ENCODE data around the gene DUSP3. TPM values are rescaled to one million over a fixed set of nuclear protein-coding genes. Genes with fewer than 3 reads are reported as not detected.

Gene DUSP3
- total RNA-seq, 4 donors from 2014 or later = 28.4 to 88.1 (median 39.8) TPM

GRCh38 chr17:43790311-43790940 is 11.6 kb upstream of the DUSP3 start:
- no peak overlapping the region for H3K4me3 ChIP-seq
- no peak overlapping the region for H3K27ac ChIP-seq
- intact Hi-C loops (cut with DNase I; ENCODE audit: low total_unique reads) = loop anchor here (10.0 kb wide), 1 partner anchor 364 kb away; no protein-coding TSS in a partner anchor
- no peaks in the 10 kb centered on the region for H3K9me3 ChIP-seq
- no peaks in the 10 kb centered on the region for H3K4me1 ChIP-seq
- H3K36me3 ChIP-seq = no peaks in the 10 kb centered on the region
- TF ChIP-seq CTCF (IDR thresholded peaks at IDR 0.05) (no peak), POLR2A (IDR thresholded peaks at IDR 0.05) (no peak)
- no peak for DNase-seq
- H3K27me3 ChIP-seq = no peaks in the 10 kb centered on the region

- no peak overlapping the region for H3K4me3 ChIP-seq
- no peak for DNase-seq
- H3K27me3 ChIP-seq = no peaks in the 10 kb centered on the region
- intact Hi-C loops (cut with DNase I; ENCODE audit: low total_unique reads) = no loop called here
- H3K36me3 ChIP-seq = no peaks in the 10 kb centered on the region
- H3K9me3 ChIP-seq = no peaks in the 10 kb centered on the region
- H3K27ac ChIP-seq = no peak overlapping the region
- no peaks in the 10 kb centered on the region for H3K4me1 ChIP-seq
- TF ChIP-seq CTCF (IDR thresholded peaks at IDR 0.05) (no peak), POLR2A (IDR thresholded peaks at IDR 0.05) (no peak)
Measured at GRCh38 chr17:43789482-43789881, 10.7 kb upstream of the DUSP3 start.

GRCh38 chr17:43788540-43788939 is 9.8 kb upstream of the DUSP3 start:
- intact Hi-C loops (cut with DNase I; ENCODE audit: low total_unique reads) = no loop called here
- H3K4me1 ChIP-seq = no peaks in the 10 kb centered on the region
- TF ChIP-seq POLR2A (IDR thresholded peaks at IDR 0.05) = no peak
- TF ChIP-seq CTCF (IDR thresholded peaks at IDR 0.05) = no peak
- H3K36me3 ChIP-seq = no peaks in the 10 kb centered on the region
- no peak overlapping the region for H3K27ac ChIP-seq
- DNase-seq = no peak
- no peaks in the 10 kb centered on the region for H3K27me3 ChIP-seq
- H3K4me3 ChIP-seq = no peak overlapping the region
- no peaks in the 10 kb centered on the region for H3K9me3 ChIP-seq

- Histone ChIP-seq H3K27me3 (no peaks in the 10 kb centered on the region), H3K36me3 (no peaks in the 10 kb centered on the region), H3K9me3 (no peaks in the 10 kb centered on the region), H3K4me3 (no peak overlapping the region), H3K4me1 (no peaks in the 10 kb centered on the region), H3K27ac (no peak overlapping the region)
- no peak for TF ChIP-seq POLR2A (IDR thresholded peaks at IDR 0.05)
- no peak for TF ChIP-seq CTCF (IDR thresholded peaks at IDR 0.05)
- no peak for DNase-seq
- intact Hi-C loops (cut with DNase I; ENCODE audit: low total_unique reads) = no loop called here
Measured at GRCh38 chr17:43787728-43788127, 9.0 kb upstream of the DUSP3 start.

GRCh38 chr17:43784628-43785101 is 5.9 kb upstream of the DUSP3 start:
- Histone ChIP-seq H3K36me3 (no peaks in the 10 kb centered on the region), H3K9me3 (no peaks in the 10 kb centered on the region), H3K27ac (no peak overlapping the region), H3K4me3 (no peak overlapping the region), H3K27me3 (no peaks in the 10 kb centered on the region), H3K4me1 (peaks cover 0 to 2% of the 10 kb centered on the region in 2 donors)
- intact Hi-C loops (cut with DNase I; ENCODE audit: low total_unique reads) = no loop called here
- no peak for DNase-seq
- no peak for TF ChIP-seq CTCF (IDR thresholded peaks at IDR 0.05)
- no peak for TF ChIP-seq POLR2A (IDR thresholded peaks at IDR 0.05)

Measured in uterus (tissue), 4 donors.